NB4 (cell line): Measurements from ENCODE around the gene SLC48A1.

ENCODE experiments used
- DNase-seq: peaks from one replicate; pipeline ENCODE4 v3.0.0; 2010; ENCODE audit warnings: low read depth
- H3K4me3 ChIP-seq: one replicate; pipeline ENCODE4 v1.5.1; 2011; ENCODE audit warnings: mild to moderate bottlenecking, low read depth, low read length, moderate library complexity
- CTCF ChIP-seq: IDR thresholded peaks from one replicate; pipeline ENCODE4 v1.5.1; 2012; ENCODE audit warnings: low read depth, low read length
- MAX ChIP-seq: IDR thresholded peaks from 2 replicates; pipeline ENCODE4 v1.6.1; 2011; ENCODE audit warnings: low read depth, low read length
- MYC ChIP-seq: IDR thresholded peaks from 2 replicates; pipeline ENCODE4 v1.6.1; 2011; ENCODE audit warnings: low read depth, low read length
- POLR2A ChIP-seq: IDR thresholded peaks from 2 replicates; pipeline ENCODE4 v1.6.1; 2011; ENCODE audit warnings: mild to moderate bottlenecking; ENCODE audit not compliant: insufficient read length; ENCODE audit errors: extremely low read depth

Gene SLC48A1

GRCh38 chr12:47741340-47741703 lies 31.7 kb upstream of the SLC48A1 start:
- peak; percentile 65 for DNase-seq
- 0 out of 2 replicates have a peak, but pooled peaks have one; percentile 5 for TF ChIP-seq MAX
- TF ChIP-seq POLR2A = no peak
- TF ChIP-seq CTCF = no peak
- no peak for TF ChIP-seq MYC
- no peak overlapping the region for H3K4me3 ChIP-seq

GRCh38 chr12:47742253-47742825 lies 30.7 kb upstream of the SLC48A1 start:
- peak; percentile 69 for DNase-seq
- TF ChIP-seq POLR2A (no peak), MAX (peak; percentile 74), MYC (peak; percentile 43; the same call in 1 of the 2 replicates), CTCF (peak; percentile 96)
- H3K4me3 ChIP-seq = no peak overlapping the region

- no peak overlapping the region for H3K4me3 ChIP-seq
- TF ChIP-seq MYC (no peak), POLR2A (no peak), MAX (no peak), CTCF (no peak)
- no peak for DNase-seq
These were observed 29.7 kb upstream of the SLC48A1 start for GRCh38 chr12:47743311-47743860.

- H3K4me3 ChIP-seq = no peak overlapping the region
- no peak for DNase-seq
- TF ChIP-seq POLR2A (no peak), MYC (peak; percentile 34; the same call in 1 of the 2 replicates), CTCF (peak; percentile 42), MAX (0 out of 2 replicates have a peak, but pooled peaks have one; percentile 29)
These were observed 28.9 kb upstream of the SLC48A1 start for GRCh38 chr12:47744005-47744651.

- no peak overlapping the region for H3K4me3 ChIP-seq
- DNase-seq = no peak
- TF ChIP-seq MYC (no peak), POLR2A (no peak), CTCF (no peak), MAX (no peak)
These were observed 28.1 kb upstream of the SLC48A1 start for GRCh38 chr12:47744778-47745436.
